ENCODE measurements around the gene A3GALT2. TPM values are rescaled to one million over a fixed set of nuclear protein-coding genes. Genes with fewer than 3 reads are reported as not detected.
A peak's percentile ranks its signal among the peaks of the same experiment; 100 is the strongest.

The A3GALT2 gene
- polyA plus RNA-seq, 3 donors = not detected

DNA sequence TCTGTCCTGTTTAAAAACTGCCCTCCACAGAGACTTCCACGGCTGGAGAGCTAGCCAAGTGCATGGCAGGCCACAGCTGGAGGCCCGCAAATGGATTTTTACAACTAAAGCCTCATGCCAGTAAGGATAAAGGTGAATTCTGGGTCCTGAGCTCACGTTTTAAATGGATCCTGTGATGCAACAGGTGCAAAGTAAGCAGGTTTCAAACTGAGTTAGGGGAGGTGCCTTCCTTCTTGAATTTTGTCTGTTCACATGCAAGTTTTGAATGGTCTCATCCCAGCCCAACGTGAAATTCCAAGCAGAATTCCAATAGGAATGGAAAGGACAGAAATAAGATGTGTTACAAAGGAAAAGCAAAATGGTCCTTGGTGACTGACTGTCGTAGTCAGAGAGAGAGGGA, 36.2 kb upstream of the A3GALT2 start:
- no peaks in the 10 kb centered on the region for H3K79me2 ChIP-seq (ENCODE audit: insufficient read depth, low read length)
- H3K4me1 ChIP-seq (ENCODE audit: control insufficient read depth in 1 of 2, insufficient read depth in 2 of 2, low read length in 2 of 2) = peaks cover 5 to 7% of the 10 kb centered on the region in 2 donors
- H2AFZ ChIP-seq (ENCODE audit: insufficient read depth, low read depth, low read length, poor library complexity, severe bottlenecking) = no peak overlapping the region
- Mint-ChIP-seq H3K4me3 (no peak overlapping the region), H3K9me3 (peaks cover 0 to 3% (median 0%) of the 10 kb centered on the region in 7 donors), H3K4me1 (peaks cover 13% of the 10 kb centered on the region), H3K36me3 (peaks cover 36% of the 10 kb centered on the region in 2 donors), H3K27me3 (ENCODE audit: low read depth in 3 of 3) (peaks cover 0 to 9% (median 7%) of the 10 kb centered on the region in 3 donors), H3K27ac (peak overlapping the region in 1 of 7 donors; percentile 75)
- no peak for DNase-seq
- 96% methylated on average over 4 of the region's 5 CpGs for WGBS (ENCODE audit: insufficient coverage)
- H3K27ac ChIP-seq (ENCODE audit: low read depth in 1 of 2, low read length in 2 of 2) = no peak overlapping the region
- H3K9ac ChIP-seq (ENCODE audit: insufficient read depth, low read length, poor library complexity, severe bottlenecking) = no peak overlapping the region
- no peak overlapping the region for H3K4me2 ChIP-seq (replicated peaks; ENCODE audit: extremely low read depth, low read length, poor library complexity, severe bottlenecking)
- no peaks in the 10 kb centered on the region for H4K20me1 ChIP-seq (ENCODE audit: insufficient read depth, low read length)
- no peak overlapping the region for H3K4me3 ChIP-seq (replicated peaks in 1 of 3; ENCODE audit: low read depth in 2 of 3, low read length in 3 of 3)
- intact Hi-C loops (cut with micrococcal nuclease) = no loop called here
- no peak for TF ChIP-seq CTCF (IDR thresholded peaks at IDR 0.05)
- H3K27me3 ChIP-seq (ENCODE audit: control insufficient read depth in 2 of 2, insufficient read depth in 2 of 2, low read length in 2 of 2) = no peaks in the 10 kb centered on the region
- H3K9me3 ChIP-seq (replicated peaks in 1 of 2; ENCODE audit: control insufficient read depth in 1 of 2, insufficient read depth in 1 of 2, low read length in 2 of 2) = no peaks in the 10 kb centered on the region
- H3K36me3 ChIP-seq (replicated peaks in 1 of 2; ENCODE audit: control insufficient read depth in 1 of 2, insufficient read depth in 2 of 2, low read length in 2 of 2) = peaks cover 3 to 12% of the 10 kb centered on the region in 2 donors

GRCh38 chr1:33354707-33355316, 33.9 kb upstream of the A3GALT2 start:
- Mint-ChIP-seq H3K4me3 (no peak overlapping the region), H3K27ac (no peak overlapping the region), H3K9me3 (peaks cover 0 to 3% (median 0%) of the 10 kb centered on the region in 7 donors), H3K4me1 (peaks cover 14% of the 10 kb centered on the region), H3K27me3 (ENCODE audit: low read depth in 3 of 3) (peaks cover 0 to 10% (median 4%) of the 10 kb centered on the region in 3 donors), H3K36me3 (peaks cover 33 to 36% of the 10 kb centered on the region in 2 donors)
- intact Hi-C loops (cut with micrococcal nuclease) = no loop called here
- WGBS (ENCODE audit: insufficient coverage) = 96% methylated on average over 11 of the region's 16 CpGs
- no peak overlapping the region for H3K27ac ChIP-seq (ENCODE audit: low read depth in 1 of 2, low read length in 2 of 2)
- no peak overlapping the region for H2AFZ ChIP-seq (ENCODE audit: insufficient read depth, low read depth, low read length, poor library complexity, severe bottlenecking)
- H3K27me3 ChIP-seq (ENCODE audit: control insufficient read depth in 2 of 2, insufficient read depth in 2 of 2, low read length in 2 of 2) = no peaks in the 10 kb centered on the region
- H3K4me1 ChIP-seq (ENCODE audit: control insufficient read depth in 1 of 2, insufficient read depth in 2 of 2, low read length in 2 of 2) = peaks cover 11 to 15% of the 10 kb centered on the region in 2 donors
- DNase-seq = no peak
- peaks cover 3 to 12% of the 10 kb centered on the region in 2 donors for H3K36me3 ChIP-seq (replicated peaks in 1 of 2; ENCODE audit: control insufficient read depth in 1 of 2, insufficient read depth in 2 of 2, low read length in 2 of 2)
- H4K20me1 ChIP-seq (ENCODE audit: insufficient read depth, low read length) = no peaks in the 10 kb centered on the region
- H3K4me3 ChIP-seq (replicated peaks in 1 of 3; ENCODE audit: low read depth in 2 of 3, low read length in 3 of 3) = no peak overlapping the region
- H3K9me3 ChIP-seq (replicated peaks in 1 of 2; ENCODE audit: control insufficient read depth in 1 of 2, insufficient read depth in 1 of 2, low read length in 2 of 2) = no peaks in the 10 kb centered on the region
- no peaks in the 10 kb centered on the region for H3K79me2 ChIP-seq (ENCODE audit: insufficient read depth, low read length)
- TF ChIP-seq CTCF (IDR thresholded peaks at IDR 0.05) = no peak
- no peak overlapping the region for H3K9ac ChIP-seq (ENCODE audit: insufficient read depth, low read length, poor library complexity, severe bottlenecking)
- H3K4me2 ChIP-seq (replicated peaks; ENCODE audit: extremely low read depth, low read length, poor library complexity, severe bottlenecking) = no peak overlapping the region

Data from CD14-positive monocyte (primary cell).